ENCODE results near the gene GALR3.

- TF ChIP-seq CTCF (IDR thresholded peaks at IDR 0.05 in 4 of 5, conservative IDR thresholded peaks at IDR 0.05 in 1 of 5) (no peak), POLR2A (IDR thresholded peaks at IDR 0.05) (no peak)
Observed at GRCh38 chr22:37803639-37804351, 19.4 kb upstream of the GALR3 start.

All from gastrocnemius medialis (tissue), 4 donors.